Tibial nerve (tissue), 4 donors: Measurements from ENCODE around the gene NAT8L.

ENCODE experiments used
- EP300 ChIP-seq, 2 donors: sonication (generic); formaldehyde crosslinking; IDR thresholded peaks; one replicate each; pipeline ENCODE4 v1.6.1; 2017; ENCODE audit warnings: antibody characterized with exemption in 2 of 2, mild to moderate bottlenecking in 1 of 2
- POLR2A ChIP-seq, 2 donors: fragments of 450-650 bp; IDR thresholded peaks; one replicate each; pipeline ENCODE4 v1.6.1; 2017; ENCODE audit warnings: antibody characterized with exemption in 2 of 2, mild to moderate bottlenecking in 2 of 2, moderate library complexity in 2 of 2
- TF ChIP-seq, protein P1 (sequence below), 5 experiments: fragments of 200-600 bp in 3 of 5; fragments of 450-650 bp in 2 of 5; sonication (generic) in 3 of 5; IDR thresholded peaks; one replicate each; pipeline ENCODE4 v1.5.1; 2016 to 2019; ENCODE audit warnings: antibody characterized with exemption in 5 of 5, mild to moderate bottlenecking in 3 of 5, moderate library complexity in 2 of 5

GRCh38 chr4:2054217-2054616 is 4.9 kb upstream of the NAT8L start:
- no peak for TF ChIP-seq POLR2A (IDR thresholded peaks at IDR 0.05)
- TF ChIP-seq, protein P1, sequence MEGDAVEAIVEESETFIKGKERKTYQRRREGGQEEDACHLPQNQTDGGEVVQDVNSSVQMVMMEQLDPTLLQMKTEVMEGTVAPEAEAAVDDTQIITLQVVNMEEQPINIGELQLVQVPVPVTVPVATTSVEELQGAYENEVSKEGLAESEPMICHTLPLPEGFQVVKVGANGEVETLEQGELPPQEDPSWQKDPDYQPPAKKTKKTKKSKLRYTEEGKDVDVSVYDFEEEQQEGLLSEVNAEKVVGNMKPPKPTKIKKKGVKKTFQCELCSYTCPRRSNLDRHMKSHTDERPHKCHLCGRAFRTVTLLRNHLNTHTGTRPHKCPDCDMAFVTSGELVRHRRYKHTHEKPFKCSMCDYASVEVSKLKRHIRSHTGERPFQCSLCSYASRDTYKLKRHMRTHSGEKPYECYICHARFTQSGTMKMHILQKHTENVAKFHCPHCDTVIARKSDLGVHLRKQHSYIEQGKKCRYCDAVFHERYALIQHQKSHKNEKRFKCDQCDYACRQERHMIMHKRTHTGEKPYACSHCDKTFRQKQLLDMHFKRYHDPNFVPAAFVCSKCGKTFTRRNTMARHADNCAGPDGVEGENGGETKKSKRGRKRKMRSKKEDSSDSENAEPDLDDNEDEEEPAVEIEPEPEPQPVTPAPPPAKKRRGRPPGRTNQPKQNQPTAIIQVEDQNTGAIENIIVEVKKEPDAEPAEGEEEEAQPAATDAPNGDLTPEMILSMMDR (IDR thresholded peaks at IDR 0.05), result no peak
- no peak for TF ChIP-seq EP300 (IDR thresholded peaks at IDR 0.05)
